ENCODE measurements around the gene FXYD6.
"Not testable (repeated sequence)": the region's sequence is repeated elsewhere in the genome, so short reads cannot be mapped to it uniquely, and the experiment has no call there.

The FXYD6 gene

DNA sequence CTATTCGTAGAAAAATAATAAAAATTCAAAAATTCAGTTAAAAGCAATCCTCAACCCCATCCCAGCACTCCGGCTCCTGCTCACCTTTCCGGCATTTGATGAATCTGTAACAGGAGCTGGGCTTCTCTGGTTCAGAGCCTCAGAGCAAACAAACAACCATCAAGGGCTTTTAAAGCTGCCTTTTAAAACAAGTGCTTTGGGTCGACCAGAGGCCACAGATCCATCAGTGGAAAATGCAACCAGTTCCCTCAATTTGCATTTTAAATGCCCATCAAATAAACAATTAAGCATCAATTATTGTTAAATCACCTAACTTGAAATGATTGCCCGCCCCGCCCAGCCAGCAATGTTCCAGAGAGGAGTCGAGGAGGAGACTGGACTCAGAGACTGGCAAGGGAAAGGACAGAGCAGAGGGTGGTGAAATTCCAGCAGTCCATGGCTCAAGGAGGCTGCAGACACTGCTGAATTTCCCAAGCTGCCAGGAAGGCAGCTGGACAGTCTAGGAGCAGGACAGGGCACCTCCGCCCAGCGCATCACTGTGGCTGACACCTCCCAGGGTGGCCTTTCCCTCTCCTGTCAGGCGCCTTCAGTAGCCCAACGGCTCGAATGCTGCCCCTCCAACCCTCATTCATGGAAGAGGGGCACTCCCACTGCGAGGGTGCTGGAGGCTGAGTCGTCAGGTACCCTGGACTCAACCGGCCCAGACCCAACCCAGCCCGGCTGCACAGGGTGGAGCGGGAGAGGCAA lies 7.5 kb downstream of the FXYD6 start:
- no peak for DNase-seq

- DNase-seq, result no peak
Measured at GRCh38 chr11:117868088-117868487, 8.4 kb downstream of the FXYD6 start.

GRCh38 chr11:117866526-117866925 lies 9.9 kb downstream of the FXYD6 start:
- no peak for DNase-seq

- not testable (repeated sequence) for DNase-seq
Measured at GRCh38 chr11:117865546-117865945, 10.9 kb downstream of the FXYD6 start.

GRCh38 chr11:117863383-117863782 lies 13.1 kb downstream of the FXYD6 start:
- DNase-seq, result no peak

GRCh38 chr11:117862753-117863152 lies 13.7 kb downstream of the FXYD6 start:
- DNase-seq, result no peak

DNA sequence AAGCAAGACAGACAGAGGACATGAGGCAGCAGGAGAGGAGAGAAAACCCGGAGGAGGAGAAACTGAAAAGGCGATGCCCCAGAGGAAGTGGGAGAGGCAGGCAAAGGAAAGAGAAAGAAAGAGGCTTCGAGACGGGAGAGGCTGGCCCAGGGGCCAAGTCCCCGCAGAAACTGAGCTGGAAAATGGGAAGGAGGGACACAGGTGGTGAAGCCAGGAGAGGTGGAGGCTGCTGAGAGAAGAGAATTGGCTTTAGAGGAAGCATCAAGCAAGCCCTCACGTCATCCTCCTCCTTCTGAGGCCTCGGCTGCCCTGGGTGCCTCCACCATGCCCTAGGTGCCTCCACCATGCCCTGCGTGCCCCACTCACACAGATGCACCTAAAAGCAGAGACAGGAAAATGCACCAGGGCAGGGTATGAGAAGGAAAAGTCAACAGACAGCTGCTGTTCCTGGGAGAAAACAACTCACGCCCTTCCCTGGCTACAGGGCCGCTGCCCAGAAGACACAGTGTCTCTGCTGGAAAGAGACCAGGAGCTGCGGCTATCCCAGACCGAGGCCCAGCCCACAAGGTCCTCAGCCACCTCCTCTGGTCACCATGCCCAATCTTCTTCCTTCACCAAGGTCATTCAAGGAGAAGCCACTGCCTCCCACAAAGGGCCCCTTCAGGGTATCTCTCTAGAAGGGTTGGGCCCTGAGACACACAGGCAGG lies 14.3 kb downstream of the FXYD6 start:
- DNase-seq, result no peak

- no peak for DNase-seq
Measured at GRCh38 chr11:117861151-117862018, 15.1 kb downstream of the FXYD6 start.

DNA sequence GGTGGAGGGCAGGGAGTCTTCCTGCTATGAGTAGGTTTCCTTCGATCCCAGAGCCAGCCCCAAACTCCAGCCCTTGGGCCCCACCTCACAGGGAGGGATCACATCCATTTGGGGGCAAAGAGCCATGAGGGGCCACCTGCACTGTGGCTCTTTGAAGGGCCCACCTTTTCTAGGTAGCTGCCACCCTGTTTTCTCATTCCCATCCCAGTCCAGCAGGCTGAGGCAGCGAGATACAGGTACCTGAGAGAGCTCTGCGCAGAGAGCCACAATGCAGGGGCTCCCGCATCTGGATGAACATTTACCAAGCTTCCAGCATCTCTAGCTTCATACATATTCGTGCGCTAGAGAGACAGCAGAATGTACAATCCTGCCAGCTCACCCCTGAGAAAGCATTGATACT lies 16.3 kb downstream of the FXYD6 start:
- no peak for DNase-seq

DNA sequence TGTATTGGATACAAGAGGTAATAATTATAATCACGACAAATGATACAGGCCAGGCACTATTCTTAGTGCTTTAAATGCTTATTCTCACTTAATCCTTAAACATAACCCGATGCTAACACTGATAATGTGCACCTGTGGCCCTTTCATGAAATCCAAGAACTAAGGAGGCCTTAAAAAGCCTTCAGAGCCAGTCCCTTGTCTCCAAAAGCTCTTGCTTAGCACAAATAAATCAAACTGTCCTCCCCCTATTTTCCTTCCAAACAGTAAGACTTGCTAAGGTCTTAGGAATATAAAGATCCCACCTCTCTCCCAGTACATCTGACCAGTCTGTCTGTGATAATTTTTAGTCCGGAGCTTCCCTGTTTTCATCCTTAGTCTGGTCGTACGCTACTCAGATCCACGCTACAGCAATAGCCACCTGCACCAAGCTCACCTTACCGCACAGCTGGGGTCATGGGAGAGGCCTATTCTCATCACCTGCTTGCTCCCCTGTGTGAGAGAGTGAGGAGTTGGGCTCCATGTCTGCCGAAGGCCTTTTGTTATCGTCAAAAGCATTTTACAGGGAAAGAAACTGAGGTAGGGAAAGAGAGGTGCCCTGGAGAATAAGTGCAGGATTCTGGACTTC lies 16.9 kb downstream of the FXYD6 start:
- no peak for DNase-seq

- DNase-seq, result no peak
Measured at GRCh38 chr11:117859061-117859460, 17.4 kb downstream of the FXYD6 start.

DNA sequence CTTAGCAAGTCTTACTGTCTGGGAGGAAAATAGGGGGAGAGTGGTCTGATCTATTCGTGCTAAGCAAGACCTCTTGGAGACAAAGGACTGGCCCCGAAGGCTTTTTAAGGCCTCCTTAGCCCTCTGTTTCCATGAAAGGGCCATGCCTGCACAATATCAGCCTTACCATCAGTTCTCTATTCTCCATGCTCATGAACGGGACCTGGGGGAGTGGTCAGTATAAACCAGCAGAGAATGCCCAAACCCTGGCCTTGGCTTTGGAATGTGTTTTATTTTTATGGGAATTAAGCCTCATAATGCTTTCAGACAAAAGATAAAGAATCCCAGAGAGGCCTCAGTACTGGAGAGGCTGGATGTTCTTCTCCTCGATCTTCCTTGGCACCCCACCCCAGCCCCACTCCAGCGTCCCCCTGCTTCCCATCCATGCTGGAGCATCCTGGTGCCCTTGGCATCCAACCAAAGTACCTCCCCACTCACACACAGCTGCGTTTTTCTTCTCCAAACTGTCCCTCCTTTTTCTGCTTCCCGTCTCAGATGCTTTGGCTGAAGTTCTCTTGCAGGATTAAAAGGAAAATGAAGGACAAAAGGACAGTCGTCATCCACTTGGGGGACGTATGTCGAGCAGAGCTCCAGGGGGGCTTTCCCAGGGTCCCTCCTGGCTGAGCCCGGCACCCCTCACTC lies 18.6 kb downstream of the FXYD6 start:
- no peak for DNase-seq

DNA sequence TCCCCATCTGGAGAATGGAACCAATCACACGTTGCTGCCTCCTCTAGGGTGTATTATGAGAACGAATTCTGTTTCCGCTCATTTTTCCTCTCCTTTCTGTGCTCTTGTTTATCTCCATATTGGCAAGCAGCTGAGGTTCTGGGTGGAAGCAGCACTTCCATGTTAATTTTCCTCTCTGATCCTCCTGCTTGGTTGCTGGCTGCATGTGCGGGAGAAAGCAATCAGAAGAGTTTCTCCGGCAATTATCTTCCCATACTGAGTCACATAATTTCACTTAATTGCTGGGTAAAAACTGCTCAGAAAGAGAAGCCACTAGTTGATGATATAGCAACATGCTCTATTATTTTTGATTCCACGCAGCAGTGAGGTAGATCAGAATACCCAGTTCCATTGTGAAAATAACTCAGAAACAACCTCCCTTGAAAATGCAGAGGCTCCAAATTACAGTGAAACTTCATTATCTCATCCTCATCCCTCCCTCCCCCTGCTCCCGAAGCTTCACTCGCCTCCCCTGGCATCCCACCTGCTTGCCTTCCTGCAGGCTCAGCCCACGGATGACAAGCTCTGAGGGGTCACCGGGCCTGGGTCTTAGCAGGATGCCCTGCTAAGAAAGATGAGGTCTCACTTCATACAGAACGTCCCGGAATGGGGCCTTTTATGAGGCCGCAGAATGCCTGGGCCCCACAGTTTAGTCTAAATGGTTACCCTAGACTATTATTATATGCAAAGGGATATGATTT lies 20.4 kb downstream of the FXYD6 start:
- no peak for DNase-seq

GRCh38 chr11:117855186-117855845 lies 21.1 kb downstream of the FXYD6 start:
- no peak for DNase-seq

GRCh38 chr11:117852309-117852708 lies 24.1 kb downstream of the FXYD6 start:
- no peak for DNase-seq

DNA sequence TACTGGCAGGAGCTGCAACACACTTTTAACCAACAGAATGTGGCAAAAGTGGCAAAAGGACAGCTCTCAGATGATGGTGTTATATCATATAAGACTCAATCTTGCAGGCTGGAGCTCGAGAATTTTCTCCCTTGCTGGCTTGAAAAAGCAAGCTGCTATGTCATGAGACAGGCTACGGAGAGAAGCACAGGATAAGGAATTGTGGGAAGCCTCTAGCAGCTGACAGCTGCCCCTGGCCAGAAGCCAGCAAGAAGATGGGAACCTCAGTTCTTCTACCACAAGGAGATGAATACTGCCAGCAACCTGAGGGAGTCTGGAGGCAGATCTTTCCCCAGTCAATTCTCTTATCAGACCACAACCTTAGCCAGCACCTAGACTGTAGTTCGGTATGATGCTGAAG lies 24.6 kb downstream of the FXYD6 start:
- DNase-seq, result no peak

GRCh38 chr11:117851106-117851505 lies 25.4 kb downstream of the FXYD6 start:
- no peak for DNase-seq

DNA sequence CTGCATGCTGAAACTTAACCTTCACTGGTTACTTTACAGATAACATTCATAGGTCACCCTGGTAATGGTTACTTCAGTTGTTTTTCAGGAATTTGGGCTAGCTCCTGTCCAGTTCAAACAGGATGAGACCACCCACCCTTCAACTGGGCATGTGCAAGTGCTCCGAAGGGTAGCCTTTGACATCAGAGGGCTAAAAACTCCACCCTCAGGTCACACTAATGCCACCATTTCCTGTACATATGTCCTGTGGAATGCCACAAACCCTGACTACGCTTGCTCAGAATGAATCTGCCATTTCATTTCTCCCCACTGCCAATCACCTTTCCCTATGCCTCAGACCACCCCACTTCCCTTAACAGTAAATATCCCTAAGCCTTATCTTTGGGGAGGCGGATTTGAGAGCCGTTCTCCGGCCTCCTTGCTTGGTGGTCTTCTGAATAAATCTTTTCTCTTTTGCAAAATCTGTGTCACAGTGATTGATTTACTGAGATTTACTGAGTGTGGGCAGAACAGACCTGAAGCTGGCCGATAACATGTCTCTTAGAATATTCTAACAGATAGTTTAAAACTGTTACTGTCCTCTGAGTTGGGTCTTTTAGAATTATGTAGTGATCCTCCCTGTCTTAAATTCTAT lies 26.6 kb downstream of the FXYD6 start:
- DNase-seq, result no peak

GRCh38 chr11:117843666-117844484 lies 32.6 kb downstream of the FXYD6 start:
- DNase-seq, result peak; percentile 84
